ENCODE data around the gene POU6F1.

DNA sequence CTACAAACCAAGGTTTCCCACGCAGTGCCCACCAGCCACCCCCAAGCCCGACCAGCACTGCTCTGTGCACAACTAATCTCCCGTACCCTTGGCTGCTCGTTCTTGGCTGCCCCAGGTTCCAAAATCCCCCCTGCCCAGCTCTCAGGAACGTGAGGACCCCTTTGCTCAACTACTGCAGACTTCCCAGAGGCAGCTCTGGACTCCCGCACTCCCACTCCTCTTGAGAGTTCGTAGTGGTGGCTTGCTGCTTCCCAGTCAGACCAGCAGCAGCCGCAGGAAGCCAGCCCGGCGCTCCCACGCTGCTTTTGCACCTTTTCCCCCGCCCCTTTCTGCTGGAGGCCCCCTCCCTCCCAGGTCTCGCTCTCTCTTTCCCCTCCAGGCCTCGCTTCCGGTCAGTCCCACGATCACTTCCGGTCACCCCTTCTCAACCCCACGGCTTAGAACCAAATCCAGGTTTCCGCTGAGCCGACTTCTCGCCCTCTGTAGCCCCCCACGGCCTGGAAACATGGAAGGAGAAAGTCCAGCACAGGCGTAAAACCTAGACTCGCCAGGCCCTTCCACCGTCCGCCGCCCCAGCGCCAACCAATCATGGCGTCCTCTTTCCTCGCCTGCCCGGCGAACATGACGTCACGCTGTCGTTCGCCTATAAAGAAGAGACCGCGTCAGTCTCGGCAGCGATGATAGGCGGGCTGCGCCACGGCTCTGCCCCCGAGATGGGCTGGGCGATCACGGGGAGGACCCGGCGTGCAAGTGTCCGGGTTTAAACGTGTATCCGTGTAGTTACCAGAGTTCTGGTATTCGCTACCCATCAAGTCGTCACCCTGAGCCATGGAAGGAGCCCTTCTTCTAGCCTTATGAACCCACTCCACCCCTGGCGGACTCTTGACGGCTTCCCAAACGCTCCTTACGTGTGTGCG is 45.1 kb downstream of the POU6F1 start, which contains the start of gene TFCP2:
- no peak for TF ChIP-seq EZH2 (IDR thresholded peaks at IDR 0.05; ENCODE audit: borderline replicate concordance)
- TF ChIP-seq, protein P1, sequence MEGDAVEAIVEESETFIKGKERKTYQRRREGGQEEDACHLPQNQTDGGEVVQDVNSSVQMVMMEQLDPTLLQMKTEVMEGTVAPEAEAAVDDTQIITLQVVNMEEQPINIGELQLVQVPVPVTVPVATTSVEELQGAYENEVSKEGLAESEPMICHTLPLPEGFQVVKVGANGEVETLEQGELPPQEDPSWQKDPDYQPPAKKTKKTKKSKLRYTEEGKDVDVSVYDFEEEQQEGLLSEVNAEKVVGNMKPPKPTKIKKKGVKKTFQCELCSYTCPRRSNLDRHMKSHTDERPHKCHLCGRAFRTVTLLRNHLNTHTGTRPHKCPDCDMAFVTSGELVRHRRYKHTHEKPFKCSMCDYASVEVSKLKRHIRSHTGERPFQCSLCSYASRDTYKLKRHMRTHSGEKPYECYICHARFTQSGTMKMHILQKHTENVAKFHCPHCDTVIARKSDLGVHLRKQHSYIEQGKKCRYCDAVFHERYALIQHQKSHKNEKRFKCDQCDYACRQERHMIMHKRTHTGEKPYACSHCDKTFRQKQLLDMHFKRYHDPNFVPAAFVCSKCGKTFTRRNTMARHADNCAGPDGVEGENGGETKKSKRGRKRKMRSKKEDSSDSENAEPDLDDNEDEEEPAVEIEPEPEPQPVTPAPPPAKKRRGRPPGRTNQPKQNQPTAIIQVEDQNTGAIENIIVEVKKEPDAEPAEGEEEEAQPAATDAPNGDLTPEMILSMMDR (IDR thresholded peaks at IDR 0.05; ENCODE audit: poor library complexity): no peak
- no peak for TF ChIP-seq EZH2phosphoT487 (IDR thresholded peaks at IDR 0.05; ENCODE audit: low read depth, severe bottlenecking, unreplicated experiment)

Measured in hepatocyte (in vitro differentiated cells).